HG03066 (cell line): Measurements from ENCODE around the gene TPSAB1.
"Not testable (repeated sequence)": the region's sequence is repeated elsewhere in the genome, so short reads cannot be mapped to it uniquely, and the experiment has no call there.

ENCODE experiments used
- ATAC-seq: cut with Tn5 transposase; IDR thresholded peaks from one replicate; pipeline ENCODE4 v1.9.1; 2021; ENCODE audit warnings: low read depth; ENCODE audit not compliant: unreplicated experiment

The TPSAB1 gene

GRCh38 chr16:1240436-1240835, at the start of gene TPSAB1:
TSS of gene TPSAB1 (plus strand) at chr16:1240705. CDS start at chr16:1240939, 234 bp downstream.
- ATAC-seq: not testable (repeated sequence)

GRCh38 chr16:1190789-1191188, 49.7 kb upstream of the TPSAB1 start:
- ATAC-seq: not testable (repeated sequence)

GRCh38 chr16:1192384-1193073, 48.0 kb upstream of the TPSAB1 start:
- no peak for ATAC-seq

GRCh38 chr16:1193143-1193824, 47.2 kb upstream of the TPSAB1 start:
- ATAC-seq: no peak

- ATAC-seq: no peak
These were observed 46.5 kb upstream of the TPSAB1 start for GRCh38 chr16:1193825-1194581.

- ATAC-seq: no peak
These were observed 45.7 kb upstream of the TPSAB1 start for GRCh38 chr16:1194665-1195392.

- ATAC-seq: no peak
These were observed 45.2 kb upstream of the TPSAB1 start for GRCh38 chr16:1195393-1195666.

- no peak for ATAC-seq
These were observed 44.0 kb upstream of the TPSAB1 start for GRCh38 chr16:1196494-1196893.

- no peak for ATAC-seq
These were observed 43.2 kb upstream of the TPSAB1 start for GRCh38 chr16:1197237-1197866.

- no peak for ATAC-seq
These were observed 42.3 kb upstream of the TPSAB1 start for GRCh38 chr16:1198194-1198593.

GRCh38 chr16:1198671-1199346, 41.7 kb upstream of the TPSAB1 start:
- not testable (repeated sequence) for ATAC-seq

- no peak for ATAC-seq
These were observed 41.0 kb upstream of the TPSAB1 start for GRCh38 chr16:1199347-1200013.

GRCh38 chr16:1200014-1200627, 40.4 kb upstream of the TPSAB1 start:
- no peak for ATAC-seq

GRCh38 chr16:1201444-1201843, 39.1 kb upstream of the TPSAB1 start:
- no peak for ATAC-seq

- ATAC-seq: no peak
These were observed 38.2 kb upstream of the TPSAB1 start for GRCh38 chr16:1202274-1202673.

- no peak for ATAC-seq
These were observed 35.6 kb upstream of the TPSAB1 start for GRCh38 chr16:1204933-1205332.

GRCh38 chr16:1206326-1206725, 34.2 kb upstream of the TPSAB1 start:
- no peak for ATAC-seq

GRCh38 chr16:1206786-1207185, 33.7 kb upstream of the TPSAB1 start:
- no peak for ATAC-seq

- no peak for ATAC-seq
These were observed 32.2 kb upstream of the TPSAB1 start for GRCh38 chr16:1208239-1208830.
